HG02970 (cell line): Measurements from ENCODE around the gene PILRA.
"Not testable (repeated sequence)": the region's sequence is repeated elsewhere in the genome, so short reads cannot be mapped to it uniquely, and the experiment has no call there.

Source experiments
- ATAC-seq: cut with Tn5 transposase; IDR thresholded peaks from one replicate; pipeline ENCODE4 v1.9.1; 2021; ENCODE audit warnings: mild to moderate bottlenecking, moderate library complexity, moderate number of reproducible peaks; ENCODE audit not compliant: unreplicated experiment, low FRiP score

Gene PILRA

DNA sequence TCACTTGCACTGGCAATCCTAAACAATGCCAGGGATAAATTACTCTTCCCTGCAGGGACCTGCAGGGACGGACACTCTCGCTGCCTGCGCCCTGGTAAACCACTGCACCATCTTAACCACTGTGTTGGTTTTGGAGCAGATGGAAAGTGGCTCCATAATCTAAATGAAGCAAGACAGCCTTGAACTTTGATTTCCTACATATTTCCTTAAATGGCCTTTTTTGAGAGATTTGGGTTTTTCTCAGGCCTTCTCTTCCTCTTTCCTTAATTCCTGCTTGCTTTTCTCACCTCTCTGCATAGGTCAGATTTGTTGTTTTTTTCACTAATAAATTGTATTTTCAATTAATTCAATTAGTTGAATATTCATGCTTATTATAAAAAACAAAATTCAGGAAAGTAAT, 2.8 kb downstream of the PILRA start:
- no peak for ATAC-seq

- no peak for ATAC-seq
Measured at GRCh38 chr7:100378114-100378755, 4.9 kb downstream of the PILRA start.

- no peak for ATAC-seq
Measured at GRCh38 chr7:100380196-100380595, 6.9 kb downstream of the PILRA start.

DNA sequence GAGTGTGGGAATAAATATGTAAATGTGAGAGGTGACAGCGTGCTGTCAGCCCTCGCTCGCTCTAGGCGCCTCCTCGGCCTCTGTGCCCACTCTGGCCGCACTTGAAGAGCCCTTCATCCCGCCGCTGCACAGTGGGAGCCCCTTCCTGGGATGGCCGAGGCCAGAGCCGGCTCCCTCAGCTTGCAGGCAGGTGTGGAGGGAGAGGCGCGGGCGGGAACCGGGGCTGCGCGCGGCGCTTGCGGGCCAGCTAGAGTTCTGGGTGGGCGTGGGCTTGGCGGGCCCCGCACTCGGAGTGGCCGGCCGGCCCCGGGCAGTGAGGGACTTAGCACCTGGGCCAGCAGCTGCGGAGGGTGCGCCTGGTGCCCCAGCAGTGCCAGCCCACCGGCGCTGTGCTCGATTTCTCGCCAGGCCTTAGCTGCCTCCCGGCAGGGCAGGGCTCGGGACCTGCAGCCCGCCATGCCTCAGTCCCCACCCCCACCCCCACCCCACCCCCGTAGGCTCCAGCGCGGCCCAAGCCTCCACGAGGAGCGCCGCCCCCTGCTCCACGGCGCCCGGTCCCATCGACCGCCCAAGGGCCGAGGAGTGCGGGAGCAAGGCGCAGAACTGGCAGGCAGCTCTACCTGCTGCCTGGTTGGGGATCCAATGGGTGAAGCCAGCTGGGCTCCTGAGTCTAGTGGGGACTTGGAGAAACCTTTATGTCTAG, 8.4 kb downstream of the PILRA start:
- not testable (repeated sequence) for ATAC-seq

GRCh38 chr7:100382234-100382853, 9.1 kb downstream of the PILRA start:
- ATAC-seq: not testable (repeated sequence)

DNA sequence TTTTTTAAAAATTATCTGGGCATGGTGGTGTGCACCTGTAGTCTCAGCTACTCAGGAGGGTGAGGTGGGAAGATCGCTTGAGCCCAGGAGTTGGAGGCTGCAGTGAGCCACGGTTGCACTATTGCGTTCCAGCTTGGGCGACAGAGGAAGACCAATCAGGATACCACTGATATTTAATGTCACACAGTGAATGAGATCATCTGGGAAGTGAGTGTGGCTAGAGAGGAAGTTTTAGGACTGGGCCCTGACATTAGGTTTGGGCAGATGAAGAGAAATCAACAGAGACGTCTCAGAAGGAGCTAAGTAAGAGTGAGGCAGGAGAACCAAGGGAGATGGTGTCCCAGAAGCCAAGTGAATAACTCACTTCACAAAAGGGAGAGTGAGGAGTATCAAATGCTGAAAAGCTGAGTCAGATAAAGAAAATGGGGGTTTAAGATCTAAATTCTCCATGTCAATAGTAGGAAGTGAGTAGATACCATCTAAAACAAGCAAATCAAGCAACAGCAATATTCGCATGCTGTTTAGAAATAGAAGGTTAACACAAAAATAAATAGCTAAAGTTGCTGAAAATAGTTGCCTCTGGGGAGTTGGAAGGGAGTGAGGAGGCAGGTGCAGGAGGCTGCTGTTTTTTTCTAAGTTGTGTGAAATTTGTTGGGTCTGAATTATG, 11.5 kb downstream of the PILRA start:
- no peak for ATAC-seq

- ATAC-seq: no peak
Measured at GRCh38 chr7:100386940-100387339, 13.7 kb downstream of the PILRA start.

DNA sequence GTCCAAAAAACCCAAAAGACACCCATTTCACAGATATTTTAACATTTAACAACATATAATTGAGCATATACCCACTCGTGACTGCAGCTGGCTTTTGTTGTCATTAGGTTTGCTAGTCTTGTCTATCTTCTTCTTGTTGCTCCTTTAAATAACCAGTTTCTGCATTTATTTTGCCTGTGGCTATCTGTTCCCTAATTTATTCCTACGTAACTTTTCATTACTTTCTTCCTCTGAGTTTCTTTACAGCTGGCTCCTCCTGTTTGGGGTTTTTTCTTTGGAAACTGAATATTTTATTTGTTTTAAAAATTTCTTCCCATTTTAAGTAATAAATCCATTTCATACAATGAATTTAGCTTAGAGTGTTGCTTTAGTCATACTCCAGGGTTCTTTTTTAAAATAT, 14.4 kb downstream of the PILRA start:
- ATAC-seq: no peak

GRCh38 chr7:100389437-100390088, 16.3 kb downstream of the PILRA start:
- no peak for ATAC-seq

- no peak for ATAC-seq
Measured at GRCh38 chr7:100390286-100391009, 17.2 kb downstream of the PILRA start.

GRCh38 chr7:100393233-100393905, 20.1 kb downstream of the PILRA start:
- no peak for ATAC-seq

DNA sequence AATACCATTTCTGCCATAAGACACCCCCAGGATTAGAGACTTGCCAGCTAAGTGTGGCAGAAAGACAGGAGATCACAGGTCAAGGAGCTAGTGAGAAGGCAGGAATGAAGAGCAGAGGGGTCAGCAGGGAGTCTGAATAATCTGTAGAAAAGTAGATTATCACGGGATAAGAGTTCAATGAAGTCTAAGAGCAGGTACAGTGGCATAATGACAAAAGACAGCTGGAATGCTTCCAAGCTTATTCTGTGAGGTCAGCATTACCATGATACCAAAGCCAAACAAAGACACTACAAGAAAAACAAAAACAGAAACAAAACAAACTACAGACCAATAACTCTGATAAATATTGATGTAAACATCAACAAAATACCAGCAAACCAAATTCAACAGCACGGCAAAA, 20.8 kb downstream of the PILRA start:
- no peak for ATAC-seq

DNA sequence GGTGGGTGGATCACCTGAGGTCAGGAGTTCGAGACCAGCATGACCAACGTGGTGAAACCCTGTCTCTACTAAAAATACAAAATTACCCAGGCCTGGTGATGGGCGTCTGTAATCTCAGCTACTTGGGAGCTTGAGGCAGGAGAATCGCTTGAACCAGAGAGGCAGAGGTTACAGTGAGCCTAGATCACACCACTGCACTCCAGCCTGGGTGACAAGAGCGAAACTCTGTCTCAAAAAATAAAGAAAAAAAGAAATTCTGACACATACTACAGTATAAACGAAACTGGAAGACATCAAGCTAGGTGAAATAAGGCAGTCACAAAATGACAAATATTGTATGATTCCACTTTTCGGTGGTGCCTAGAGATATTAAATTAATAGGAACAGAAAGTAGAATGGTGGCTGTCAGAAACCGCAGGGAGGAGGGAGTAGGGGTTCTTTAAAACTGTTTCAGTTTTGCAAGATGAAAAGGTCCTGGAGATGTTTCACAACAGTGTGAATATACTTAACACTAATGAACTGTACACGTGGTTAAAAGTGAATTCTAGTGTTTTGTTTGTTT, 23.2 kb downstream of the PILRA start:
- peak; percentile 73 for ATAC-seq

- ATAC-seq: no peak
Measured at GRCh38 chr7:100397315-100398081, 24.2 kb downstream of the PILRA start.

- ATAC-seq: no peak
Measured at GRCh38 chr7:100398239-100398638, 25.0 kb downstream of the PILRA start.

DNA sequence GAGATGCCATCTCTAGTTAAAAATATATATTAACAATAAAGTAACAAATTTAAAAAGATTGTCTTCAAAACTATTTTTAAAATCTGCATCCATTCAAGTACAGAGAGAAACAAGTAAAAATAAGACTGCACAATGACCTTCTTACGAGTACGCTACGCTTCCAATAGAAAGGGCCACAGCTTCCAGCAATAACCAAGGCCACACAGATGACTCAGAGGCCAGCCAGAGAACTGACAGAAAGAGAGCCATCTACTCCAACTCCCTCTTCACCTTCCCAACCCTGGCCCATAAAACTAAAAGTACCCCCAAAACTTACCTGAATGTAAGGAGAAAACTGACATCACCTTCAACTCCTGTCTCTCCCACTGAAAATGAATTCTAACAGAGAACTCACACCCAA, 26.8 kb downstream of the PILRA start:
- ATAC-seq: no peak

GRCh38 chr7:100400656-100401055, 27.4 kb downstream of the PILRA start:
- no peak for ATAC-seq

DNA sequence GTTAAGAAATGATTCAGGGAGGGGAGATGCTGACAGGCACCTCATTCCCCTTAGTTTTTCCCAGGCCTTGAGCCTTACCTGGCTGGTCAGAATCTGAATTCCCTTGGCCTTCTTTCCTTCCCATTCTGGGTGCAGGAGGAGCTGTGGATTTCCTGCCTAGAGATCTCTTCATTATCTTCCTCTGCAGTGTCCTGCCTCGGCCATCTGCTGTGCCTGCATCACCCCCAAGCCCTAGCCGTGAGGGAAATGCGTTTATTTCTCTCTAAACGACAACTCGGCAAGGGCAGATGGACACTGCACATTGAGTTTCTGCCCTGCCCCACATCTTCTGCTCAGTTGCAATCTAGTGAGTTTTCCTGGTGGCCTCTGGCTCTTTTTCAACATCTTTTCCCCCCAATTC, 28.5 kb downstream of the PILRA start:
- ATAC-seq: no peak

DNA sequence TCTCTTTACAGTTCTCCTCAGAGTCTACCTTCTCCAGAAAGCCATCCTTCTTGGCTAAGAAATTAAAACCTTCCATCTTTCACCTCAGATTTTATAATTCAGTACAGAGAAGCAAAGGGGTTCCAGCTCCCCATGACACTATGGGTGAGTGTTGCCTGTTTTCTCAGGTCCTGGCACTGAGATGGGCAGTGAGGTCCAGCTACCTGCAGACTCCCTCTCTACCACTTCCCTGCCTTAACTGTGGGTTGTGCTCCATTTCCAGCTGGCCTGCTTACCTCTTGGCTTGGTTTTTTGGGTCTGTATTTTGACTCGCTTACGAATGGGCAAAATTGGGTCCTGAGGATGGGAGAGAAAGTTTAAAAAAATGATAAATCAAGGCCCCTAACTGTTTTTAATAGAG, 29.0 kb downstream of the PILRA start:
- ATAC-seq: no peak
